ENCODE measurements around the gene TCF15. TPM values are rescaled to one million over a fixed set of nuclear protein-coding genes. Genes with fewer than 3 reads are reported as not detected.

The TCF15 gene
- total and polyA plus RNA-seq, 2 of the 13 experiments (the other 11 are each of a cell fraction or from before 2014, with no cell fraction given): not detected

- TF ChIP-seq ELF4 (CRISPR knock-in tag; IDR thresholded peaks at IDR 0.05; ENCODE audit: borderline replicate concordance): no peak
- TF ChIP-seq CENPX (CRISPR knock-in tag; IDR thresholded peaks at IDR 0.05): no peak
- TF ChIP-seq CBX1 (IDR thresholded peaks at IDR 0.05; ENCODE audit: low read depth): no peak
- TF ChIP-seq, protein P1, sequence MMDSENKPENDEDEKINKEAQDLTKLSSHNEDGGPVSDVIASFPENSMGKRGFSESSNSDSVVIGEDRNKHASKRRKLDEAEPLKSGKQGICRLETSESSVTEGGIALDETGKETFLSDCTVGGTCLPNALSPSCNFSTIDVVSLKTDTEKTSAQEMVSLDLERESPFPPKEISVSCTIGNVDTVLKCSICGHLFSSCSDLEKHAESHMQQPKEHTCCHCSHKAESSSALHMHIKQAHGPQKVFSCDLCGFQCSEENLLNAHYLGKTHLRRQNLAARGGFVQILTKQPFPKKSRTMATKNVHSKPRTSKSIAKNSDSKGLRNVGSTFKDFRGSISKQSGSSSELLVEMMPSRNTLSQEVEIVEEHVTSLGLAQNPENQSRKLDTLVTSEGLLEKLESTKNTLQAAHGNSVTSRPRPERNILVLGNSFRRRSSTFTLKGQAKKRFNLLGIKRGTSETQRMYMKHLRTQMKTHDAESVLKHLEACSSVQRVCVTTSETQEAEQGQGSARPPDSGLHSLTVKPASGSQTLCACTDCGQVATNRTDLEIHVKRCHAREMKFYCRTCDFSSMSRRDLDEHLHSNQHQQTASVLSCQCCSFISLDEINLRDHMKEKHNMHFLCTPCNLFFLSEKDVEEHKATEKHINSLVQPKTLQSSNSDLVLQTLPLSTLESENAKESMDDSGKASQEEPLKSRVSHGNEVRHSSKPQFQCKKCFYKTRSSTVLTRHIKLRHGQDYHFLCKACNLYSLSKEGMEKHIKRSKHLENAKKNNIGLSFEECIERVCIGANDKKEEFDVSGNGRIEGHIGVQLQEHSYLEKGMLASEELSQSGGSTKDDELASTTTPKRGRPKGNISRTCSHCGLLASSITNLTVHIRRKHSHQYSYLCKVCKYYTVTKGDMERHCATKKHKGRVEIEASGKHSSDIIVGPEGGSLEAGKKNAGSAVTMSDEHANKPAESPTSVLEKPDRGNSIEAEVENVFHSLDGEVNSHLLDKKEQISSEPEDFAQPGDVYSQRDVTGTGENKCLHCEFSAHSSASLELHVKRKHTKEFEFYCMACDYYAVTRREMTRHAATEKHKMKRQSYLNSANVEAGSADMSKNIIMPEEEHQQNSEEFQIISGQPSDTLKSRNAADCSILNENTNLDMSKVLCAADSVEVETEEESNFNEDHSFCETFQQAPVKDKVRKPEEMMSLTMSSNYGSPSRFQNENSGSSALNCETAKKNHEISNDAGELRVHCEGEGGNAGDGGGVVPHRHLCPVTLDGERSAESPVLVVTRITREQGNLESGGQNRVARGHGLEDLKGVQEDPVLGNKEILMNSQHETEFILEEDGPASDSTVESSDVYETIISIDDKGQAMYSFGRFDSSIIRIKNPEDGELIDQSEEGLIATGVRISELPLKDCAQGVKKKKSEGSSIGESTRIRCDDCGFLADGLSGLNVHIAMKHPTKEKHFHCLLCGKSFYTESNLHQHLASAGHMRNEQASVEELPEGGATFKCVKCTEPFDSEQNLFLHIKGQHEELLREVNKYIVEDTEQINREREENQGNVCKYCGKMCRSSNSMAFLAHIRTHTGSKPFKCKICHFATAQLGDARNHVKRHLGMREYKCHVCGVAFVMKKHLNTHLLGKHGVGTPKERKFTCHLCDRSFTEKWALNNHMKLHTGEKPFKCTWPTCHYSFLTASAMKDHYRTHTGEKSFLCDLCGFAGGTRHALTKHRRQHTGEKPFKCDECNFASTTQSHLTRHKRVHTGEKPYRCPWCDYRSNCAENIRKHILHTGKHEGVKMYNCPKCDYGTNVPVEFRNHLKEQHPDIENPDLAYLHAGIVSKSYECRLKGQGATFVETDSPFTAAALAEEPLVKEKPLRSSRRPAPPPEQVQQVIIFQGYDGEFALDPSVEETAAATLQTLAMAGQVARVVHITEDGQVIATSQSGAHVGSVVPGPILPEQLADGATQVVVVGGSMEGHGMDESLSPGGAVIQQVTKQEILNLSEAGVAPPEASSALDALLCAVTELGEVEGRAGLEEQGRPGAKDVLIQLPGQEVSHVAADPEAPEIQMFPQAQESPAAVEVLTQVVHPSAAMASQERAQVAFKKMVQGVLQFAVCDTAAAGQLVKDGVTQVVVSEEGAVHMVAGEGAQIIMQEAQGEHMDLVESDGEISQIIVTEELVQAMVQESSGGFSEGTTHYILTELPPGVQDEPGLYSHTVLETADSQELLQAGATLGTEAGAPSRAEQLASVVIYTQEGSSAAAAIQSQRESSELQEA (CRISPR knock-in tag; IDR thresholded peaks at IDR 0.05; ENCODE audit: not compliant biosample characterization): no peak
- TF ChIP-seq NBN (conservative IDR thresholded peaks at IDR 0.05): no peak
- no peak for TF ChIP-seq ZNF275 (CRISPR knock-in tag; IDR thresholded peaks at IDR 0.05; ENCODE audit: borderline replicate concordance)
- no peak for TF ChIP-seq ZEB1 (IDR thresholded peaks at IDR 0.05; ENCODE audit: insufficient replicate concordance, low read depth)
- TF ChIP-seq, protein P2, sequence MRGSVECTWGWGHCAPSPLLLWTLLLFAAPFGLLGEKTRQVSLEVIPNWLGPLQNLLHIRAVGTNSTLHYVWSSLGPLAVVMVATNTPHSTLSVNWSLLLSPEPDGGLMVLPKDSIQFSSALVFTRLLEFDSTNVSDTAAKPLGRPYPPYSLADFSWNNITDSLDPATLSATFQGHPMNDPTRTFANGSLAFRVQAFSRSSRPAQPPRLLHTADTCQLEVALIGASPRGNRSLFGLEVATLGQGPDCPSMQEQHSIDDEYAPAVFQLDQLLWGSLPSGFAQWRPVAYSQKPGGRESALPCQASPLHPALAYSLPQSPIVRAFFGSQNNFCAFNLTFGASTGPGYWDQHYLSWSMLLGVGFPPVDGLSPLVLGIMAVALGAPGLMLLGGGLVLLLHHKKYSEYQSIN (CRISPR knock-in tag; IDR thresholded peaks at IDR 0.05; ENCODE audit: borderline replicate concordance): no peak
- no peak for TF ChIP-seq ERF (CRISPR knock-in tag; IDR thresholded peaks at IDR 0.05)
- TF ChIP-seq ZNF138 (CRISPR knock-in tag; IDR thresholded peaks at IDR 0.05; ENCODE audit: low read depth): 0 out of 2 replicates have a peak, but pooled peaks have one; percentile 2
- TF ChIP-seq ZNF343 (CRISPR knock-in tag; IDR thresholded peaks at IDR 0.05): no peak
- TF ChIP-seq, protein P3, sequence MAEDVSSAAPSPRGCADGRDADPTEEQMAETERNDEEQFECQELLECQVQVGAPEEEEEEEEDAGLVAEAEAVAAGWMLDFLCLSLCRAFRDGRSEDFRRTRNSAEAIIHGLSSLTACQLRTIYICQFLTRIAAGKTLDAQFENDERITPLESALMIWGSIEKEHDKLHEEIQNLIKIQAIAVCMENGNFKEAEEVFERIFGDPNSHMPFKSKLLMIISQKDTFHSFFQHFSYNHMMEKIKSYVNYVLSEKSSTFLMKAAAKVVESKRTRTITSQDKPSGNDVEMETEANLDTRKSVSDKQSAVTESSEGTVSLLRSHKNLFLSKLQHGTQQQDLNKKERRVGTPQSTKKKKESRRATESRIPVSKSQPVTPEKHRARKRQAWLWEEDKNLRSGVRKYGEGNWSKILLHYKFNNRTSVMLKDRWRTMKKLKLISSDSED (CRISPR knock-in tag; IDR thresholded peaks at IDR 0.05): no peak
- TF ChIP-seq SMAD3 (CRISPR knock-in tag; IDR thresholded peaks at IDR 0.05): no peak
- no peak for TF ChIP-seq NKX3-1 (CRISPR knock-in tag; IDR thresholded peaks at IDR 0.05)
- no peak for TF ChIP-seq RAD51 (IDR thresholded peaks at IDR 0.05; ENCODE audit: borderline replicate concordance)
- TF ChIP-seq, protein P4, sequence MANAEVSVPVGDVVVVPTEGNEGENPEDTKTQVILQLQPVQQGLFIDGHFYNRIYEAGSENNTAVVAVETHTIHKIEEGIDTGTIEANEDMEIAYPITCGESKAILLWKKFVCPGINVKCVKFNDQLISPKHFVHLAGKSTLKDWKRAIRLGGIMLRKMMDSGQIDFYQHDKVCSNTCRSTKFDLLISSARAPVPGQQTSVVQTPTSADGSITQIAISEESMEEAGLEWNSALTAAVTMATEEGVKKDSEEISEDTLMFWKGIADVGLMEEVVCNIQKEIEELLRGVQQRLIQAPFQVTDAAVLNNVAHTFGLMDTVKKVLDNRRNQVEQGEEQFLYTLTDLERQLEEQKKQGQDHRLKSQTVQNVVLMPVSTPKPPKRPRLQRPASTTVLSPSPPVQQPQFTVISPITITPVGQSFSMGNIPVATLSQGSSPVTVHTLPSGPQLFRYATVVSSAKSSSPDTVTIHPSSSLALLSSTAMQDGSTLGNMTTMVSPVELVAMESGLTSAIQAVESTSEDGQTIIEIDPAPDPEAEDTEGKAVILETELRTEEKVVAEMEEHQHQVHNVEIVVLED (CRISPR knock-in tag; IDR thresholded peaks at IDR 0.05; ENCODE audit: borderline replicate concordance): no peak; the same call in 1 of the 2 replicates
Measured at GRCh38 chr20:652615-653109, 42.6 kb upstream of the TCF15 start (continued).

Measured in HepG2 (cell line).